ENCODE measurements around the gene ARID1B. TPM values are rescaled to one million over a fixed set of nuclear protein-coding genes. Genes with fewer than 3 reads are reported as not detected.
"Not testable (repeated sequence)": the region's sequence is repeated elsewhere in the genome, so short reads cannot be mapped to it uniquely, and the experiment has no call there.

Gene ARID1B
- total RNA-seq, 1 donor, result 55.0 TPM

- H3K9me3 ChIP-seq (ENCODE audit: low read depth, low read length), result no peaks in the 10 kb centered on the region
- no peaks in the 10 kb centered on the region for H3K36me3 ChIP-seq (ENCODE audit: insufficient read depth, low read length)
- H3K4me1 ChIP-seq (ENCODE audit: insufficient read depth, low read length), result peaks cover 62% of the 10 kb centered on the region
- peak; percentile 95 for DNase-seq (ENCODE audit: insufficient read length, low spot score, missing footprints)
- H2AFZ ChIP-seq (ENCODE audit: low read length), result no peak overlapping the region
- peak overlapping the region; percentile 5 for H3K4me2 ChIP-seq (ENCODE audit: insufficient read depth, low read length)
- H3K27me3 ChIP-seq (ENCODE audit: insufficient read depth, low read length), result no peaks in the 10 kb centered on the region
- H3K4me3 ChIP-seq (ENCODE audit: insufficient read depth, low read length), result no peak overlapping the region
- peaks cover 6% of the 10 kb centered on the region for H4K20me1 ChIP-seq (ENCODE audit: insufficient read depth, low read length)
- peak overlapping the region; percentile 87 for H3K27ac ChIP-seq (ENCODE audit: low read depth, low read length)
- TF ChIP-seq, protein P1, sequence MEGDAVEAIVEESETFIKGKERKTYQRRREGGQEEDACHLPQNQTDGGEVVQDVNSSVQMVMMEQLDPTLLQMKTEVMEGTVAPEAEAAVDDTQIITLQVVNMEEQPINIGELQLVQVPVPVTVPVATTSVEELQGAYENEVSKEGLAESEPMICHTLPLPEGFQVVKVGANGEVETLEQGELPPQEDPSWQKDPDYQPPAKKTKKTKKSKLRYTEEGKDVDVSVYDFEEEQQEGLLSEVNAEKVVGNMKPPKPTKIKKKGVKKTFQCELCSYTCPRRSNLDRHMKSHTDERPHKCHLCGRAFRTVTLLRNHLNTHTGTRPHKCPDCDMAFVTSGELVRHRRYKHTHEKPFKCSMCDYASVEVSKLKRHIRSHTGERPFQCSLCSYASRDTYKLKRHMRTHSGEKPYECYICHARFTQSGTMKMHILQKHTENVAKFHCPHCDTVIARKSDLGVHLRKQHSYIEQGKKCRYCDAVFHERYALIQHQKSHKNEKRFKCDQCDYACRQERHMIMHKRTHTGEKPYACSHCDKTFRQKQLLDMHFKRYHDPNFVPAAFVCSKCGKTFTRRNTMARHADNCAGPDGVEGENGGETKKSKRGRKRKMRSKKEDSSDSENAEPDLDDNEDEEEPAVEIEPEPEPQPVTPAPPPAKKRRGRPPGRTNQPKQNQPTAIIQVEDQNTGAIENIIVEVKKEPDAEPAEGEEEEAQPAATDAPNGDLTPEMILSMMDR (IDR thresholded peaks at IDR 0.05; ENCODE audit: extremely low read depth, low read depth, low read length), result no peak
- H3K79me2 ChIP-seq (ENCODE audit: insufficient read depth, low read length), result peaks cover 2% of the 10 kb centered on the region
Observed at GRCh38 chr6:157145656-157146285, 368.6 kb downstream of the ARID1B start.

DNA sequence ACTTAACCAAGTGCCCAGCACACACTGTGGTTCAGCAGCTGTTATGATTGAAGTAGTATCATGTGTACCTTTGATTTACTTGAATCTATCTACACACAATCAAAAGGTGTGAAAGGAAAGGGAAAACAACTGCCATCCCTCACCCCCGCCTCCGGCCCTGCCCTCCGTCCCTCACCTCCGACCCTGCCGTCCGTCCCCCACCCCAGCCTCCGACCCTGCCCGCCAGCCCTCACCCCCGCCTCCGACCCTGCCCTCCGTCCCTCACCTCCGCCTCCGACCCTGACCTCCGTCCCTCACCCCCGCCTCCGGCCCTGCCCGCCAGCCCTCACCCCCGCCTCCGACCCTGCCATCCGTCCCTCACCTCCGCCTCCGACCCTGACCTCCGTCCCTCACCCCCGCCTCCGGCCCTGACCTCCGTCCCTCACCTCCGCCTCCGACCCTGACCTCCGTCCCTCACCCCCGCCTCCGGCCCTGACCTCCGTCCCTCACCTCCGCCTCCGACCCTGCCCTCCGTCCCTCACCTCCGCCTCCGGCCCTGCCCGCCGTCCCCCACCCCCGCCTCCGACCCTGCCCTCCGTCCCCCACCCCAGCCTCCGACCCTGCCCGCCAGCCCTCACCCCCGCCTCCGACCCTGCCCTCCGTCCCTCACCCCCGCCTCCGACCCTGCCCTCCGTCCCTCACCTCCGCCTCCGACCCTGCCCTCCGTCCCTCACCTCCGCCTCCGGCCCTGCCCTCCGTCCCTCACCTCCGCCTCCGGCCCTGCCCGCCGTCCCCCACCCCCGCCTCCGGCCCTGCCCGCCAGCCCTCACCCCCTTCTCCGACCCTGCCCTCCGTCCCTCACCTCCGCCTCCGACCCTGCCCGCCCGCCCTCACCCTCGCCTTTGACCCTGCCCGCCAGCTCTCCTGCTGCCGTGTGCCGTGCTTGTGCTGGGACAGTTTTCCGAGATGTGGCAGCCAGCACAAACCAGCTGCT is 370.2 kb downstream of the ARID1B start:
- not testable (repeated sequence) for H3K79me2 ChIP-seq (ENCODE audit: insufficient read depth, low read length); H3K9me3 ChIP-seq (ENCODE audit: low read depth, low read length); DNase-seq (ENCODE audit: insufficient read length, low spot score, missing footprints); H3K27me3 ChIP-seq (ENCODE audit: insufficient read depth, low read length); H2AFZ ChIP-seq (ENCODE audit: low read length); H3K4me2 ChIP-seq (ENCODE audit: insufficient read depth, low read length); H4K20me1 ChIP-seq (ENCODE audit: insufficient read depth, low read length); H3K36me3 ChIP-seq (ENCODE audit: insufficient read depth, low read length); H3K4me3 ChIP-seq (ENCODE audit: insufficient read depth, low read length)
- Histone ChIP-seq H3K27ac (ENCODE audit: low read depth, low read length) (peak overlapping the region; percentile 99), H3K4me1 (ENCODE audit: insufficient read depth, low read length) (peaks cover 75% of the 10 kb centered on the region)

DNA sequence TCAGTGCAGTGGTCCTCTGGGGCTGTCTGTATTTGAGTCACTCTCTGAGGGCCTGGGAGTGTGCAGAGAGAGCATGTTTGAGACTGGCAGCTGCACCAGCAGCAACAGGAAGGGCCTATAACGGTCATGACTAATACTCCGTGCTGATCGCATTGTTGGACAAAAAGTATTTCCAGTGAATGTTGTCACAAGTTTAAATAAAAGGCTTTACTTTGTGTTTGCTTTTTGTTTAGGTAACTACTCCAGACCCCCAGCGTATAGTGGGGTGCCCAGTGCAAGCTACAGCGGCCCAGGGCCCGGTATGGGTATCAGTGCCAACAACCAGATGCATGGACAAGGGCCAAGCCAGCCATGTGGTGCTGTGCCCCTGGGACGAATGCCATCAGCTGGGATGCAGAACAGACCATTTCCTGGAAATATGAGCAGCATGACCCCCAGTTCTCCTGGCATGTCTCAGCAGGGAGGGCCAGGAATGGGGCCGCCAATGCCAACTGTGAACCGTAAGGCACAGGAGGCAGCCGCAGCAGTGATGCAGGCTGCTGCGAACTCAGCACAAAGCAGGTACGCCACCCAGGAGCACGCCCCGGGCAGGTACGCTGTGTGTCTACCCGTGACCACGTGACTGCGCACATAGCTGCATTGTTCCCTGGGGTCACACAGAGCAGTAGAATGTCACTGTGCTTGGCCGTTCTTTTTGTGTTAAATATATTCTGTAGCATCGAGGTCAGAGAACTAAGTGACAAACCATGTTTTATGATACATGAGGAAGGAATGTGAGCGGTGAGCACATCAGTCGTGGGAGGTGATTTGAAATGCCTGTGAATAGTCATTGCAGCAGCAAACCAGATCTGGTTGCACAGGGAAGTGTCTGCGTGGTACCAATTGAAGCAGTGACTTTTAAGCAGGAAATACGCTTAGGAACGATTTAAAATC is 371.5 kb downstream of the ARID1B start:
- Histone ChIP-seq H2AFZ (ENCODE audit: low read length) (peak overlapping the region; percentile 34), H3K4me3 (ENCODE audit: insufficient read depth, low read length) (peak overlapping the region; percentile 53), H3K27ac (ENCODE audit: low read depth, low read length) (peak overlapping the region; percentile 99), H3K4me2 (ENCODE audit: insufficient read depth, low read length) (peak overlapping the region; percentile 81), H3K4me1 (ENCODE audit: insufficient read depth, low read length) (peaks cover 72% of the 10 kb centered on the region), H3K27me3 (ENCODE audit: insufficient read depth, low read length) (no peaks in the 10 kb centered on the region), H3K9me3 (ENCODE audit: low read depth, low read length) (no peaks in the 10 kb centered on the region), H3K79me2 (ENCODE audit: insufficient read depth, low read length) (peaks cover 2% of the 10 kb centered on the region), H4K20me1 (ENCODE audit: insufficient read depth, low read length) (peaks cover 6% of the 10 kb centered on the region), H3K36me3 (ENCODE audit: insufficient read depth, low read length) (no peaks in the 10 kb centered on the region)
- TF ChIP-seq, protein P1 (IDR thresholded peaks at IDR 0.05; ENCODE audit: extremely low read depth, low read depth, low read length), result no peak
- DNase-seq (ENCODE audit: insufficient read length, low spot score, missing footprints), result peak; percentile 100

DNA sequence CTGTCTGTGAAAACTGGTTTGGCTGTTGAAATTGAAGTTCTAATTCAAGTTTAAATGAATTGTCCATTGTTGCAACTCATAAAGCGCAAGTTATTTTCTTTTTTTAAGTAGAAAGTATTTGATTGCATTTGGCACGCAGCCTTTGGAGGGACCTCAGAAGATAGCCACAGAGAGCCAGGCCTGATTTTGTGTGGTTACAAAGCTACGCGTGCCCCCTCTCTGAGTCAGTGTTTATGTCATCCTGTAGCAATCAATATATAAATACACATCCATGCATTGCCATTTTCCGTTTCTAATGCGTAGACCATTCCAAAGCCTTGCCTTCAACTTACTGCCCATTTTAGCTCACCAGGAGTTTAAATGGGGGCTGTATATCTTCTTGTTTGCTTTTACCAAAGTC is 372.9 kb downstream of the ARID1B start:
- no peak overlapping the region for H3K4me3 ChIP-seq (ENCODE audit: insufficient read depth, low read length)
- TF ChIP-seq, protein P1 (IDR thresholded peaks at IDR 0.05; ENCODE audit: extremely low read depth, low read depth, low read length), result no peak
- peak overlapping the region; percentile 99 for H3K27ac ChIP-seq (ENCODE audit: low read depth, low read length)
- peaks cover 6% of the 10 kb centered on the region for H4K20me1 ChIP-seq (ENCODE audit: insufficient read depth, low read length)
- H3K36me3 ChIP-seq (ENCODE audit: insufficient read depth, low read length), result no peaks in the 10 kb centered on the region
- no peak overlapping the region for H2AFZ ChIP-seq (ENCODE audit: low read length)
- H3K9me3 ChIP-seq (ENCODE audit: low read depth, low read length), result no peaks in the 10 kb centered on the region
- H3K4me1 ChIP-seq (ENCODE audit: insufficient read depth, low read length), result peaks cover 58% of the 10 kb centered on the region
- DNase-seq (ENCODE audit: insufficient read length, low spot score, missing footprints), result peak; percentile 68
- H3K4me2 ChIP-seq (ENCODE audit: insufficient read depth, low read length), result peak overlapping the region; percentile 42
- no peaks in the 10 kb centered on the region for H3K27me3 ChIP-seq (ENCODE audit: insufficient read depth, low read length)
- peaks cover 2% of the 10 kb centered on the region for H3K79me2 ChIP-seq (ENCODE audit: insufficient read depth, low read length)
